Left renal cortex interstitium (tissue), 4 donors: ENCODE measurements around the gene IFIT5. TPM values are rescaled to one million over a fixed set of nuclear protein-coding genes. Genes with fewer than 3 reads are reported as not detected.
"Not testable (repeated sequence)": the region's sequence is repeated elsewhere in the genome, so short reads cannot be mapped to it uniquely, and the experiment has no call there.

Experiments
- DNase-seq, 4 donors: peaks; one replicate each; pipeline ENCODE4 v3.0.0-alpha.2; 2013; ENCODE audit warnings: low read depth in 4 of 4, low spot score in 2 of 4, missing footprints in 1 of 4
- polyA plus RNA-seq, 4 donors: library from polyadenylated mRNA; unstranded; fragments of 120-200 nt; gene quantifications; one replicate each; pipeline ENCODE4 v1.2.1, GENCODE V29; 2013; ENCODE audit not compliant: insufficient read length in 4 of 4

Gene IFIT5
- polyA plus RNA-seq, 4 donors: 11.1 to 20.3 (median 16.3) TPM

- DNase-seq: peak in 3 of 4 donors; percentile 32 to 44 (median 41)
Observed at GRCh38 chr10:89426230-89426868, 12.0 kb downstream of the IFIT5 start.

- DNase-seq: no peak
Observed at GRCh38 chr10:89427629-89428028, 13.3 kb downstream of the IFIT5 start.

GRCh38 chr10:89428877-89429276 is 14.5 kb downstream of the IFIT5 start:
- no peak for DNase-seq

GRCh38 chr10:89431977-89432376 is 17.6 kb downstream of the IFIT5 start:
- DNase-seq: peak in 1 of 4 donors; percentile 31

- no peak for DNase-seq
Observed at GRCh38 chr10:89438525-89438924, 24.2 kb downstream of the IFIT5 start.

- no peak for DNase-seq
Observed at GRCh38 chr10:89440226-89441009, 26.1 kb downstream of the IFIT5 start.

GRCh38 chr10:89442289-89442688 is 27.9 kb downstream of the IFIT5 start:
- DNase-seq: no peak

GRCh38 chr10:89444819-89445218 is 30.5 kb downstream of the IFIT5 start:
- DNase-seq: not testable (repeated sequence)

GRCh38 chr10:89450901-89451300 is 36.5 kb downstream of the IFIT5 start:
- no peak for DNase-seq

GRCh38 chr10:89452193-89452592 is 37.8 kb downstream of the IFIT5 start:
- DNase-seq: no peak

GRCh38 chr10:89454561-89455347 is 40.4 kb downstream of the IFIT5 start:
- DNase-seq: no peak

GRCh38 chr10:89458291-89458690 is 43.9 kb downstream of the IFIT5 start:
- DNase-seq: no peak

- no peak for DNase-seq
Observed at GRCh38 chr10:89458784-89459183, 44.4 kb downstream of the IFIT5 start.

GRCh38 chr10:89463846-89464537 is 49.6 kb downstream of the IFIT5 start:
- DNase-seq: no peak

- no peak for DNase-seq
Observed at GRCh38 chr10:89465196-89465595, 50.8 kb downstream of the IFIT5 start.

- no peak for DNase-seq
Observed at GRCh38 chr10:89466599-89467035, 52.2 kb downstream of the IFIT5 start.

GRCh38 chr10:89468191-89468965 is 54.0 kb downstream of the IFIT5 start:
- DNase-seq: no peak

GRCh38 chr10:89469517-89469916 is 55.1 kb downstream of the IFIT5 start:
- DNase-seq: no peak
